CD4-positive, alpha-beta T cell treated with Interleukin-21 for 1 hour (primary cell): ENCODE measurements around the gene LRMDA.
"Not testable (repeated sequence)": the region's sequence is repeated elsewhere in the genome, so short reads cannot be mapped to it uniquely, and the experiment has no call there.

Experiments
- DNase-seq: peaks from one replicate; pipeline ENCODE4 v3.0.0-alpha.2; 2020

LRMDA gene

GRCh38 chr10:75592791-75593643 is 161.6 kb downstream of the LRMDA start:
- no peak for DNase-seq

GRCh38 chr10:75593692-75594556 is 162.5 kb downstream of the LRMDA start:
- DNase-seq: no peak

- no peak for DNase-seq
These were observed 165.7 kb downstream of the LRMDA start for GRCh38 chr10:75596930-75597620.

GRCh38 chr10:75597773-75598440 is 166.5 kb downstream of the LRMDA start:
- DNase-seq: no peak

- DNase-seq: no peak
These were observed 167.6 kb downstream of the LRMDA start for GRCh38 chr10:75598998-75599397.

GRCh38 chr10:75599875-75600648 is 168.6 kb downstream of the LRMDA start:
- DNase-seq: no peak

- DNase-seq: no peak
These were observed 169.4 kb downstream of the LRMDA start for GRCh38 chr10:75600833-75601232.

- DNase-seq: no peak
These were observed 170.9 kb downstream of the LRMDA start for GRCh38 chr10:75602341-75602740.

GRCh38 chr10:75605096-75605495 is 173.7 kb downstream of the LRMDA start:
- no peak for DNase-seq

- DNase-seq: not testable (repeated sequence)
These were observed 174.4 kb downstream of the LRMDA start for GRCh38 chr10:75605795-75606194.

GRCh38 chr10:75606203-75606779 is 174.9 kb downstream of the LRMDA start:
- no peak for DNase-seq

- no peak for DNase-seq
These were observed 176.2 kb downstream of the LRMDA start for GRCh38 chr10:75607576-75607975.

- DNase-seq: no peak
These were observed 178.8 kb downstream of the LRMDA start for GRCh38 chr10:75610183-75610582.

GRCh38 chr10:75611172-75611992 is 180.0 kb downstream of the LRMDA start:
- no peak for DNase-seq

GRCh38 chr10:75611993-75612372 is 180.6 kb downstream of the LRMDA start:
- DNase-seq: no peak

- DNase-seq: no peak
These were observed 181.7 kb downstream of the LRMDA start for GRCh38 chr10:75612904-75613684.

GRCh38 chr10:75613685-75614504 is 182.5 kb downstream of the LRMDA start:
- DNase-seq: no peak

- DNase-seq: no peak
These were observed 184.7 kb downstream of the LRMDA start for GRCh38 chr10:75616076-75616475.
